ENCODE data around the gene UCK2.

DNA sequence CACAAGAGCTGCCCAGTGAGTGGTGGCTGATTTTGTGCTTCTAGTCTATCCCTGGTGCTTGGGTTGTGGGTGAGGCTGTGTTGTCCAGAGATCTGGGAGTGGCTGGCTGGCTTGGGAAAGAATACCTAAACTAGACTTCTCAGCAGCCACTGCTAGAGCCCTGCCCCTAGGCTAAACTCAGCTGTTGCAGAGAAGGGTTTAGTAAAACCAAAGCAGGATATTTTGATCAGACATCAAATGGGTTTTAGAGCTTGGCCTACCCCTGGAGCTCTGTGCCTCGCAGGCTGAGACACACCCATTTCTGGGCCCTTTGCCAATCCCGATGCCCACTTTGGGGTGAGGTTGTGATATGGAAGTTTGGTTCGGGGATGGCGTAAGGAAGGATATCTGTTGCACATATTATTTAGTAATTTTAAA, 88.5 kb downstream of the UCK2 start:
- TF ChIP-seq, protein P1, sequence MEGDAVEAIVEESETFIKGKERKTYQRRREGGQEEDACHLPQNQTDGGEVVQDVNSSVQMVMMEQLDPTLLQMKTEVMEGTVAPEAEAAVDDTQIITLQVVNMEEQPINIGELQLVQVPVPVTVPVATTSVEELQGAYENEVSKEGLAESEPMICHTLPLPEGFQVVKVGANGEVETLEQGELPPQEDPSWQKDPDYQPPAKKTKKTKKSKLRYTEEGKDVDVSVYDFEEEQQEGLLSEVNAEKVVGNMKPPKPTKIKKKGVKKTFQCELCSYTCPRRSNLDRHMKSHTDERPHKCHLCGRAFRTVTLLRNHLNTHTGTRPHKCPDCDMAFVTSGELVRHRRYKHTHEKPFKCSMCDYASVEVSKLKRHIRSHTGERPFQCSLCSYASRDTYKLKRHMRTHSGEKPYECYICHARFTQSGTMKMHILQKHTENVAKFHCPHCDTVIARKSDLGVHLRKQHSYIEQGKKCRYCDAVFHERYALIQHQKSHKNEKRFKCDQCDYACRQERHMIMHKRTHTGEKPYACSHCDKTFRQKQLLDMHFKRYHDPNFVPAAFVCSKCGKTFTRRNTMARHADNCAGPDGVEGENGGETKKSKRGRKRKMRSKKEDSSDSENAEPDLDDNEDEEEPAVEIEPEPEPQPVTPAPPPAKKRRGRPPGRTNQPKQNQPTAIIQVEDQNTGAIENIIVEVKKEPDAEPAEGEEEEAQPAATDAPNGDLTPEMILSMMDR (IDR thresholded peaks at IDR 0.05; ENCODE audit: low read depth, low read length, poor library complexity, severe bottlenecking): no peak
- TF ChIP-seq EZH2phosphoT487 (IDR thresholded peaks at IDR 0.05; ENCODE audit: borderline replicate concordance, low read length): no peak
